TTC549 (cell line): ENCODE results near the gene LACTB.

ENCODE experiments used
- FAIRE-seq: peaks from 2 replicates; lab custom pipeline; 2012; peaks lifted over from hg19 to GRCh38; lab: Jason Lieb, UNC

Gene LACTB

GRCh38 chr15:63124506-63124905 is 2.8 kb downstream of the LACTB start:
- FAIRE-seq, result no peak

GRCh38 chr15:63126726-63127125 is 5.1 kb downstream of the LACTB start:
- FAIRE-seq, result no peak

GRCh38 chr15:63133786-63134185 is 12.1 kb downstream of the LACTB start:
- FAIRE-seq, result no peak

GRCh38 chr15:63134245-63134985 is 12.8 kb downstream of the LACTB start:
- FAIRE-seq, result no peak

- no peak for FAIRE-seq
These were observed 13.6 kb downstream of the LACTB start for GRCh38 chr15:63135281-63135680.

GRCh38 chr15:63135804-63136203 is 14.1 kb downstream of the LACTB start:
- no peak for FAIRE-seq

- no peak for FAIRE-seq
These were observed 15.1 kb downstream of the LACTB start for GRCh38 chr15:63136742-63137141.

GRCh38 chr15:63140936-63141335 is 19.3 kb downstream of the LACTB start:
- no peak for FAIRE-seq

- no peak for FAIRE-seq
These were observed 23.8 kb downstream of the LACTB start for GRCh38 chr15:63145426-63145825.

- FAIRE-seq, result no peak
These were observed 25.0 kb downstream of the LACTB start for GRCh38 chr15:63146684-63147083.

GRCh38 chr15:63151665-63152064 is 30.0 kb downstream of the LACTB start:
- FAIRE-seq, result no peak

- no peak for FAIRE-seq
These were observed 33.8 kb downstream of the LACTB start for GRCh38 chr15:63155486-63155885.

GRCh38 chr15:63156086-63156710 is 34.5 kb downstream of the LACTB start:
- FAIRE-seq, result no peak

GRCh38 chr15:63156755-63157117 is 35.1 kb downstream of the LACTB start:
- no peak for FAIRE-seq

GRCh38 chr15:63157118-63157843 is 35.6 kb downstream of the LACTB start, which contains the start of gene RPS27L:
Gene RPS27L (minus strand): TSS chr15:63157477. CDS start chr15:63157405, 72 bp downstream.
- no peak for FAIRE-seq

GRCh38 chr15:63157891-63158431 is 36.3 kb downstream of the LACTB start:
- no peak for FAIRE-seq

GRCh38 chr15:63160638-63161037 is 39.0 kb downstream of the LACTB start:
- FAIRE-seq, result no peak

- FAIRE-seq, result no peak
These were observed 41.6 kb downstream of the LACTB start for GRCh38 chr15:63163217-63163616.

GRCh38 chr15:63165166-63165859 is 43.7 kb downstream of the LACTB start:
- no peak for FAIRE-seq

- FAIRE-seq, result no peak
These were observed 44.6 kb downstream of the LACTB start for GRCh38 chr15:63166219-63166618.

GRCh38 chr15:63169788-63170187 is 48.1 kb downstream of the LACTB start:
- FAIRE-seq, result no peak

- FAIRE-seq, result no peak
These were observed 50.7 kb downstream of the LACTB start for GRCh38 chr15:63172376-63172775.
